Fibroblast of the aortic adventitia (primary cell): ENCODE measurements around the gene JMJD1C. TPM values are rescaled to one million over a fixed set of nuclear protein-coding genes. Genes with fewer than 3 reads are reported as not detected.
A peak's percentile ranks its signal among the peaks of the same experiment; 100 is the strongest.

Experiments
- DNase-seq: peaks from one replicate; pipeline ENCODE4 v3.0.0-alpha.2; 2010; ENCODE audit warnings: low read depth
- H3K4me3 ChIP-seq: 2 replicates; pipeline ENCODE4 v1.5.1; 2011; ENCODE audit warnings: low read depth, mild to moderate bottlenecking, control low read depth, low read length, moderate library complexity
- total RNA-seq: library from RNA; depleted of rRNA; stranded (reverse); fragments of >200 nt; gene quantifications from 2 replicates; pipeline ENCODE4 v1.2.3, GENCODE V29; 2012; ENCODE audit warnings: low replicate concordance
- TF ChIP-seq, protein P1 (sequence below): IDR thresholded peaks from 2 replicates; pipeline ENCODE4 v1.5.1; 2011; ENCODE audit warnings: mild to moderate bottlenecking, low read length, control low read depth, inconsistent platforms; ENCODE audit not compliant: insufficient read depth

JMJD1C gene
- total RNA-seq, 1 donor = 120 TPM

DNA sequence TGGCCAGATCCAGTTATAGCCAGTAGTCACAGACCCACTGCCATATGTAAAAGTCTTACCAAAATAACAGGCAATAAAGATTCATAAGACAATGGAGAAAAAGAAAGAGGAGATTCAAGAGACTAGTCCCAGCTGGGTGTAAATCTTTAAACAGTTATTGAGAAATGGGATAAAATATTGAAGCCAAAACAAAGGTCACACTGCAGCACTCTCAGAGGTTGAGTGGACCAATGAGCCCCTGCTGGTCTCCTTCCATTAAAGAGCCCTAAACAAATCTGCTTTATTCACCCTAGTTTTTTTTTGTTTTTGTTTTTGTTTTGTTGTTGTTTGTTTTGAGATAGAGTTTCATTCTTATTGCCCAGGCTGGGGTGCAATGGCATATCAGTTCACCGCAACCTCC lies 98.8 kb downstream of the JMJD1C start:
- TF ChIP-seq, protein P1, sequence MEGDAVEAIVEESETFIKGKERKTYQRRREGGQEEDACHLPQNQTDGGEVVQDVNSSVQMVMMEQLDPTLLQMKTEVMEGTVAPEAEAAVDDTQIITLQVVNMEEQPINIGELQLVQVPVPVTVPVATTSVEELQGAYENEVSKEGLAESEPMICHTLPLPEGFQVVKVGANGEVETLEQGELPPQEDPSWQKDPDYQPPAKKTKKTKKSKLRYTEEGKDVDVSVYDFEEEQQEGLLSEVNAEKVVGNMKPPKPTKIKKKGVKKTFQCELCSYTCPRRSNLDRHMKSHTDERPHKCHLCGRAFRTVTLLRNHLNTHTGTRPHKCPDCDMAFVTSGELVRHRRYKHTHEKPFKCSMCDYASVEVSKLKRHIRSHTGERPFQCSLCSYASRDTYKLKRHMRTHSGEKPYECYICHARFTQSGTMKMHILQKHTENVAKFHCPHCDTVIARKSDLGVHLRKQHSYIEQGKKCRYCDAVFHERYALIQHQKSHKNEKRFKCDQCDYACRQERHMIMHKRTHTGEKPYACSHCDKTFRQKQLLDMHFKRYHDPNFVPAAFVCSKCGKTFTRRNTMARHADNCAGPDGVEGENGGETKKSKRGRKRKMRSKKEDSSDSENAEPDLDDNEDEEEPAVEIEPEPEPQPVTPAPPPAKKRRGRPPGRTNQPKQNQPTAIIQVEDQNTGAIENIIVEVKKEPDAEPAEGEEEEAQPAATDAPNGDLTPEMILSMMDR = no peak
- H3K4me3 ChIP-seq = no peak overlapping the region
- no peak for DNase-seq

- DNase-seq = no peak
- no peak overlapping the region for H3K4me3 ChIP-seq
- TF ChIP-seq, protein P1 = no peak
These were observed 99.6 kb downstream of the JMJD1C start for GRCh38 chr10:63365976-63366765.

DNA sequence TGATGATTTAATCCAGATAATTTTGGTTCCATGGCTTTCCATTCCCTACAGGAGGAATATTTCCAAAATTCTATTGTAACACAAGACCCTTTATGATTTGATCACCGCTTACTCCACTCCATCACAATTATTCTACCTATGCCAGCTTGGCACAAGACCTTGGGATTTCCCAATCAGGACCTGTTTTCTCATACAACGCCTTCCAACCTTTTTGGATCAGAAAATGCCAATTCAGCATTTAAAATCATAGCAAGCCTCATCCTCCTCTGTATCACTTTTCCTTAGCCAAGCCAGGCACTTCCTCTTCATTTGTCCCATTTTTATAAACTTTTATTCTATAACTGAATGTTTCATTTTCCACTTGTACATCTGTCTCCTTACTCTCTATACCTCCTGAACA lies 100.9 kb downstream of the JMJD1C start:
- TF ChIP-seq, protein P1 = no peak
- no peak for DNase-seq
- no peak overlapping the region for H3K4me3 ChIP-seq

DNA sequence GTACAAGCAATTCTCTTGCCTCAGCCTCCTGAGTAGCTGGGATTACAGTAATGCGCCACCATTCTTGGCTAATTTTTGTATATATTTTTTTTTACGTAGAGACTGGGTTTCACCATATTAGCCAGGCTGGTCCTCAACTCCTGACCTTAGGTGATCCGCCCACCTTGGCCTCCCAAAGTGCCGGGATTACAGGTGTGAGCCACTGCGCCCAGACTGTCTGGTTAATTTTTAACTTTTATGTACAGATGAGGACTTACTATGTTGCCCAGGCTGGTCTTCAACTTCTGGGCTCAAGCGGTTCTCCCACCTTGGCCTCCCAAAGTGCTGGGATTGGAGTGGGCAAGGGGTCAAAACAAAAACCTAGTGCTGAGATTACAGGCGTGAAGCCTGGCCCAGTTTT lies 101.8 kb downstream of the JMJD1C start:
- TF ChIP-seq, protein P1 = no peak
- no peak for DNase-seq
- no peak overlapping the region for H3K4me3 ChIP-seq

- no peak overlapping the region for H3K4me3 ChIP-seq
- TF ChIP-seq, protein P1 = no peak
- DNase-seq = no peak
These were observed 110.1 kb downstream of the JMJD1C start for GRCh38 chr10:63355682-63356081.

- TF ChIP-seq, protein P1 = no peak
These were observed 112.8 kb downstream of the JMJD1C start for GRCh38 chr10:63352976-63353375.

GRCh38 chr10:63348245-63348850 lies 117.4 kb downstream of the JMJD1C start:
- peak; percentile 33 for DNase-seq
- TF ChIP-seq, protein P1 = no peak
- no peak overlapping the region for H3K4me3 ChIP-seq

More at GRCh38 chr10:63352976-63353375, 112.8 kb downstream of the JMJD1C start:
- H3K4me3 ChIP-seq = no peak overlapping the region
- DNase-seq = no peak
